ENCODE measurements around the gene RAD51B.
A peak's percentile ranks its signal among the peaks of the same experiment; 100 is the strongest.
"Not testable (repeated sequence)": the region's sequence is repeated elsewhere in the genome, so short reads cannot be mapped to it uniquely, and the experiment has no call there.

The RAD51B gene

GRCh38 chr14:68756734-68757133 lies 937.2 kb downstream of the RAD51B start:
- DNase-seq (ENCODE audit: low spot score) = no peak

DNA sequence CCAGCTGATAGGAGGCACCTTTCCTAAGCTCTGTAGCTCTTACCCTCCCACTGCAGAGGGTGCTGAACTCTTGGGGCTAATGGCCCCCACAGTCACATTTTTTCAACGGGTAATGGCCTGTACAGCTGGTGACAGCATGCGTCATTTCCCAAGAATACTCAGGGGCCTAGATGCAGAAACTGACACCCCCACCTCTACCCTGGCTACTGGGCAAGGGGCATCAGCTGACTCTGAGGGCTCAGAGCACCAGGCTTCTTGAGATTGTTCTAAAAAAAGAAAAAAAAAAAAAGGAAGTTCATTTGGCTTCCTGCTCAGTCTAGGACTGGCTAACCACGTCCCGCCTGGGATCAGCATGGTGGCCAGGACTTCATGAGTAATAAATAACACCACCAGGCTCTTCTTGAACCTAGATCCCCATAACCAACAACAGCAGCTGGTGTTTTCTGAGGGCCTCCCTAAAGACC lies 938.1 kb downstream of the RAD51B start:
- no peak for DNase-seq (ENCODE audit: low spot score)

DNA sequence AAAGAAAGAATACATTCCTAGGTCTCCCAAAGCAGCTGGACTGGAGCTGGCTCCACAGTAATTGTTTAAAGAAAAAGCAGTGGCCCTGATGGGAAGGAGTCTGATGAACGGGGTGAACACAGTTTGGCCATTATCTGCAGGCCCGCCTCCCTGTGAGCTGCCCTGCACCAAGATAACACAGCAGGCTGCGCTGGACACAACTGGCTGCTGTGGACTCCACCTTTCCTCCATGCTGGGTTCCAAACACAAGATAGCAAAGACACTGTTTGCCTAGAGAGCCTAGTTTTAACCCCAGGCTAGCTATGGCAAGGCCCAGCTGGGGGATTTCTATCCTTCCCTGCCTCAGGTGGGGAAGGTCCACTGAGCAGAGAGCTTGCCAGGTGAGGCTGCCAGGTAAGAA lies 938.7 kb downstream of the RAD51B start:
- DNase-seq (ENCODE audit: low spot score) = no peak

- DNase-seq (ENCODE audit: low spot score) = no peak
Measured at GRCh38 chr14:68759017-68759560, 939.5 kb downstream of the RAD51B start.

DNA sequence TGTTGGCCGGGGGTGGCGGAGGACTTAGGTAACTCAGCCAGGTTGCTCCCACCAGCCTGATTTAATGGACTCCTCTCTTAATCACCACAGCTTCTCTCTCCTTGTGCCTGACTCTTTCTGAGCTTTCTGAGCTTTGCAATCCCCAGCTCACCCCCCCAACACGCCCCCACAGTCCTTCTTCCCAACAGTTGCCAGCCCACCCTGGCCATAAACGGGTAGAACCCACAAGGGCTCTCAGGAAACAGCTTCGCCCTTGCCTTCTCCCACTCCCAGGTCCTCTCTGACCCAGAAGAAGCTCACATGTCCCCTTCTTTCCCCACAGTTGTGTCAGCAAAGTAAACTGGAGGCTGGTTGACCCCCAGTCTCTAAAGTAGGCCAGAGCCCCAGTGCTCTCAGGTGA lies 940.4 kb downstream of the RAD51B start:
- no peak for DNase-seq (ENCODE audit: low spot score)

- no peak for DNase-seq (ENCODE audit: low spot score)
Measured at GRCh38 chr14:68760761-68761160, 941.2 kb downstream of the RAD51B start.

GRCh38 chr14:68761391-68761790 lies 941.8 kb downstream of the RAD51B start:
- DNase-seq (ENCODE audit: low spot score) = no peak

DNA sequence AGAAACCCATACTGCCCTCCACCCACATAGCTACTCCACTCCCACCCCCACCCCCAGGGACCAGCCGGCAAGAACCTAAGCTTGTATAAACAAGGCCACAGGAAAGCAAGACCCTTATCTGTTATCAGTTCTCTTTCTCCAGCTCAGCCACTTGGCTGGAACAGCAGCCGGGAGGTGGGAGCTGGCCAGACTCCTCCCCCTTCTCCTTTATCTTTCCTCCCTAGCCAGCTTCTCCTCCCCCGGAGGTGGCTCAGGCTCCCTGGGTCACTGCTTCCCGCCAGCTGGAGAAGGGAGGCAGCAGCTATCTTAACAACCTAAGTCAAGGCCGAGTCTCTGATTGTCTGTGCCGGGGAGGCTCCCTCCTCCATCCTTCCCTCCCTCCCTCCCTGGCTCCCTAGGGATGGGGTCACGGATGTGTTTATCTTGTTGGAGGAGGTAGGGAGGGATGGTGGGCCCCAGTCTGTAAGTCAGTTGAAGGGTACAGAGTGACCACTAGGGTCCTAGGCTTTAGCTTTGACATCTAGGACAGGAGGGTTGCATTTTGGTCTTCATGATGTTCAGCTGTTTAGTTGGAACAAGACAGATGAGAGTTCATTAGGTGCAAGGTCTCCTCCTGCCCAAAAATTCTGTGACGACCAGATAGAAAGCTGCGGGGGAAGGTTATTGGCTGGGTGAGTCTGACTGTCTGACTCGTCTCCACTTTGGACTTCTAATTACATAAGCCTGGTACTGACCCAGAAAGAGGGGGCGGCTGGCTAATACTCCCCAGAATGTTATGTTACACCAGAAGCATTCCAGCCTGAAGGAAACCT lies 943.6 kb downstream of the RAD51B start:
- no peak for DNase-seq (ENCODE audit: low spot score)

GRCh38 chr14:68763843-68764242 lies 944.3 kb downstream of the RAD51B start:
- not testable (repeated sequence) for DNase-seq (ENCODE audit: low spot score)

DNA sequence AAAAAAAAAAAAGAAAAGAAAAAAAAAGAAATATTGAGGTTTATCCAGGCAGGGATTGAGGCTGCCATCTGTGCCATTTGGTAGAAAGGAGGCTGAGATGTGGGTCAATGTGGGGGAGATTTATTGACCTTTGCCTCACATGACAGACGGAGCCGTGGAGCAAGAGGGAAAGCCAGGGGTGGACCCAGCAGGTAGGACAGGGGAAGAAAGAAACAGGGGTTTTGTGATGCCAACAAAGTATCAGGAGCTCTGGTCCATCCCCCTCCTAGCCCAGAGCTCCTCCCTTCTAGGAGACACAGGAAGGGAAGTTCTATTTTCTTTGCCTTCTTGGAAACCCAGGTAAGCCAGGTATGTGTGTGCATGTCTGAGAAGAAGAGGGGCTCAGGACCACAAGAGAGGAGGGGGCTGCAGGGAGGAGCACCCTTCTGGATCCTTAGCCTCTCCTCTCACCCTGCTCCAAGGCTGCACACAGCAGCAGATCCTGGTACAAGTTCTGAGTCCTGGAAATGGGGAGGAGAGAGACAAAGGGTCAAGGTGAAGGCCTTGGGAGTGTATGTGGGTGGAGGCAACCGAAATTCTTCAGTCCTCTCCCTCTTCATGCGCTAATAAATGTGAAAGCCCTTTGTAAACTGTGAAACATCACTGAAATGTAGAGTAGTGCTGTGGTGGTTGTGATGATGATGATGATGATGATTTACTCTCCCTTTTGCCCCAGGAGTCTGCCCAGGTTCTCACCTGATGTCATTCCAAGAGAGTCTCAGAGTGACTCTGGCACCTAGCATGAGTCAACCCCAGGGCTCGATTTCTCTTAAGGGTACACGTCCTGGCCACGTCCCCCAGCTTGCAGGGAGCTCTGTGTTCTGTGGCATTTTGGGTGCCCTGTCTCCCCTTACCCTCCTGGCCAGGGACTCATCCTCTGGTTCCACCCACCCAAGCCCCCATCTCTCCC lies 947.0 kb downstream of the RAD51B start:
- DNase-seq (ENCODE audit: low spot score) = no peak

DNA sequence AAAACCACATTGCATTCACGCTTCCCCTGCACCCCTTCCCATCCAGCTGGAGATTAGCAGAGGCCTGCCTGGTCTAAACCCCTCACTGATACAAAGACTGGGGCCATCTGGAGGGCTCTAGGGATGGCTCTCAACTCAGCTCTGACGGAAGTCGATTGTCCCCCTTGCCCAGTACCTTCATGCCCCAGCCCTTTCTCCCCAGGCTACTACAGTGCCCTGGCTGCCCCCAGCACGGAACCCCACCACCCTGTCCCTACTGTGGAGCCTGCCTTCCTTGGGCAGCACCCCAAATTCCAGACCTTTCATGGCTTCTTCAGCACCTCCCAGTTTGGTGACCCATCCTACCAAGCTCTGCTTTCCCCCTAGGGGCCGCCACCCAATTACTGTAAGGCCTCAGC lies 947.7 kb downstream of the RAD51B start:
- no peak for DNase-seq (ENCODE audit: low spot score)

GRCh38 chr14:68768316-68768715 lies 948.7 kb downstream of the RAD51B start:
- no peak for DNase-seq (ENCODE audit: low spot score)

DNA sequence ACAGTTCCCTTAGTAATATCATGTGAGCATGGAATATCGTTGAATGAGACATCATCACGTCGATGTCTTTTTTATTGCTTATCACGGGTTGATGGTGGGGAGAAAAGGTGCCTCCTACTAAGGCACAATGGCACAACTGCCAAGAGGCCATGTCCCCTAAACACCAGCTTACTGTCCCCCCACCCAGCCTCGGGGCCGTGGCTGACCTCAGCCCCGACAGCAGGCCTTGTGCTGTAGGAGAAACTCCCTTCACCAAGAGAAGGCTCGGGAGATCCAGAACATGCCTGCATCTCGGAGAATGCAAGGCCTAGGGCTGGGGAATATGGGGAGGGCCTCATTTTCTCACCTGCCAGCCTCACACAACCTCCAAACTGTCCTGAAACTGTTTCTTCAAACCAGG lies 950.5 kb downstream of the RAD51B start:
- no peak for DNase-seq (ENCODE audit: low spot score)

GRCh38 chr14:68770553-68771286 lies 951.1 kb downstream of the RAD51B start:
- no peak for DNase-seq (ENCODE audit: low spot score)

DNA sequence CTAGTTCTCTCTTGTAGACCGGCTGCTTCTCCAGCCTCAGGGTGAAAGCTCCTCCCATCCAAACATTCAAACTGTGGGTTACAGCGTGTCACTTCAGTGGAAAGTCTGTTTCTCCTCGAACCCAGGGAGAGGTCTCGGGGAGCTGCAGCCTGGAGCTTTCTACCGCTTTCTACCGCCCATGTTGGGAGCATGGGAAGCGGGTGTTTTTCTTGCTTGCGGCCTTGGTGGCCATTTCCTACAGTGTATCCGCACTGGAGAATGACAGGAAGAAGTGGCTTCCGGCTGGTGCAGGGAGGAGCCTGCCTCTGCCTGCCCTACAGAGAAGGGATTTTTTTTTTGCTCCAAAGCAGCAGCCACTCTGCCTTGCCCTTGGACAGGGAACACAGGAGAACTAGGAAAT lies 952.1 kb downstream of the RAD51B start:
- DNase-seq (ENCODE audit: low spot score) = no peak

DNA sequence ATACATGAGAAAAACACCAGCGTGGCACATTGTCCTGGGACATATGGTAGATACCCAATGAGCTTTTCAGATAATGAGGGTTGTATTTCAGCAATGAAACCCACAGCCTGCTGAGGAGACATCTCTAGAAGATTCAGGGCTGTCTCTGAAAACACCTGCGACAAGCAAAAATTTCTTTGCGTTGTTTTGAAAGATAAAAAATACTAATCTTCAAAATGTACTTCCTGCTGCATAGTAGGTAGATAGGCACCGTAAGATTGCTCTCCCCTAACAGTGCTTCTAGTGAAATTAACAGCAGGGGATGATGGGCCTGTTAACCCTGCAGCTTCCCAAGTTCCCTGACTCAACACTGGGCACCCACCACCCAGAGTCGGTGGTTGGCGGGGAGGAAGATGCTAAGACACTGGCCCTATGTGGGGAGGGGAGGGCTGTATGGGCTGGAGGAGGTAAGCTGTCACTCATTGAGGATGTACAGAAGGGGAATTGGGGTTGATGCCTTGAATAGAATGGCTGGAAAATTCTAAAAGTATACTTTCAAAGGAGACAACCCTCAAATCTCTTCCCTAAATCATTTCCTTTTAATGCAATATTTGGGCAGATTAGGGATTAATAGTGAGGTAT lies 953.3 kb downstream of the RAD51B start:
- no peak for DNase-seq (ENCODE audit: low spot score)

- DNase-seq (ENCODE audit: low spot score) = peak; percentile 26
Measured at GRCh38 chr14:68774771-68775613, 955.4 kb downstream of the RAD51B start.

- DNase-seq (ENCODE audit: low spot score) = peak; percentile 36
Measured at GRCh38 chr14:68775614-68776126, 956.1 kb downstream of the RAD51B start.

- no peak for DNase-seq (ENCODE audit: low spot score)
Measured at GRCh38 chr14:68777644-68778043, 958.1 kb downstream of the RAD51B start.

All from RKO (cell line).